GM12878 (cell line): ENCODE measurements around the gene PRKRIP1. TPM values are rescaled to one million over a fixed set of nuclear protein-coding genes. Genes with fewer than 3 reads are reported as not detected.

ENCODE experiments used
- ATAC-seq: fragments of 200-7000 bp; cut with Tn5 transposase; 3 replicates; pipeline ENCODE4 v1.9.1; 2020; ENCODE audit warnings: mild to moderate bottlenecking, moderate library complexity
- BruUV-seq: library from RNA; stranded (reverse); fragments of 400-500 nt; replicated peaks from 2 replicates; lab custom pipeline; 2021; lab: Mats Ljungman, UMichigan
- CTCF ChIA-PET: fragments of 300-600 bp; sonication (Branson Sonifier 250); formaldehyde crosslinking; extraction: SDS; loops from one replicate; lab custom pipeline; 2021; ENCODE audit warnings: inconsistent platforms; lab: Yijun Ruan, JAX
- POLR2A ChIA-PET: fragments of 350-600 bp; formaldehyde crosslinking; extraction: SDS; loops from one replicate; lab custom pipeline; 2021; ENCODE audit warnings: inconsistent platforms; lab: Charles Lee
- RAD21 ChIA-PET: fragments of 300-600 bp; sonication (Branson Sonifier 250); formaldehyde crosslinking; loops from one replicate; lab custom pipeline; 2023; ENCODE audit warnings: antibody characterized with exemption; ENCODE audit not compliant: unreplicated experiment; lab: Charles Lee
- SMC1A ChIA-PET: fragments of 300-600 bp; sonication (Branson Sonifier 250); formaldehyde crosslinking; loops from one replicate; lab custom pipeline; 2023; ENCODE audit not compliant: unreplicated experiment, uncharacterized antibody; lab: Charles Lee
- DNase-seq: peaks from one replicate; pipeline ENCODE4 v3.0.0-alpha.2; 2011; ENCODE audit warnings: low read depth, low spot score
- FAIRE-seq: peaks from 3 replicates; lab custom pipeline; 2011; peaks lifted over from hg19 to GRCh38; lab: Jason Lieb, UNC
- H2AFZ ChIP-seq: 2 replicates; pipeline ENCODE4 v1.6.0; 2011; ENCODE audit warnings: low read depth, low read length, control low read depth; ENCODE audit not compliant: control insufficient read depth
- H3K27ac ChIP-seq: 2 replicates; pipeline ENCODE4 v1.5.1; 2011; ENCODE audit warnings: control low read depth; ENCODE audit not compliant: control insufficient read depth, insufficient read depth
- H3K27me3 ChIP-seq, 2 experiments: replicated peaks in 1 of 2; 2 replicates each; pipeline versions ENCODE4 v1.6.0 to v1.6.1; 2011; ENCODE audit warnings: low read length in 1 of 2; ENCODE audit not compliant: control insufficient read depth in 2 of 2, insufficient read depth in 2 of 2
- H3K36me3 ChIP-seq, 2 experiments: 2 replicates each; pipeline ENCODE4 v1.5.1; 2011; ENCODE audit warnings: low read length in 1 of 2; ENCODE audit not compliant: control insufficient read depth in 2 of 2, insufficient read depth in 2 of 2
- H3K4me1 ChIP-seq: 2 replicates; pipeline ENCODE4 v1.6.1; 2011; ENCODE audit warnings: mild to moderate bottlenecking, low read length, moderate library complexity, mixed read lengths; ENCODE audit not compliant: control insufficient read depth, insufficient read depth
- H3K4me2 ChIP-seq: 2 replicates; pipeline ENCODE4 v1.6.0; 2011; ENCODE audit warnings: control low read depth; ENCODE audit not compliant: control insufficient read depth, insufficient read depth
- H3K4me3 ChIP-seq: fragments of 200-600 bp; sonication (generic); 2 replicates; pipeline ENCODE4 v1.5.1; 2016
- H3K79me2 ChIP-seq: 2 replicates; pipeline ENCODE4 v1.6.0; 2011; ENCODE audit warnings: low read length; ENCODE audit not compliant: control insufficient read depth, insufficient read depth
- H3K9ac ChIP-seq: 2 replicates; pipeline ENCODE4 v1.8.0; 2011; ENCODE audit warnings: low read length, control low read depth, mixed read lengths; ENCODE audit not compliant: control insufficient read depth, insufficient read depth
- H3K9me3 ChIP-seq: replicated peaks from 3 replicates; pipeline ENCODE4 v1.5.1; 2011; ENCODE audit warnings: mild to moderate bottlenecking, low read length; ENCODE audit not compliant: control insufficient read depth, insufficient read depth
- H4K20me1 ChIP-seq: 2 replicates; pipeline ENCODE4 v1.6.0; 2011; ENCODE audit not compliant: control insufficient read depth, insufficient read depth
- GATAD2B ChIP-seq: fragments of 450-650 bp; conservative IDR thresholded peaks from 2 replicates; pipeline ENCODE4 v1.6.1; 2017; ENCODE audit warnings: low read depth, mild to moderate bottlenecking, moderate library complexity
- IKZF1 ChIP-seq: fragments of 450-650 bp; conservative IDR thresholded peaks from 2 replicates; pipeline ENCODE4 v1.6.1; 2017; ENCODE audit warnings: antibody characterized with exemption, mild to moderate bottlenecking
- IKZF2 ChIP-seq, 2 experiments: fragments of 450-650 bp; IDR thresholded peaks; 2 replicates each; pipeline ENCODE4 v1.6.1; 2017; ENCODE audit warnings: mild to moderate bottlenecking in 2 of 2, moderate library complexity in 2 of 2
- NR2C2 ChIP-seq: IDR thresholded peaks from 2 replicates; pipeline ENCODE4 v1.6.1; 2011; ENCODE audit warnings: borderline replicate concordance, low read depth; ENCODE audit not compliant: control insufficient read depth, insufficient read length
- PAX5 ChIP-seq: IDR thresholded peaks from 2 replicates; pipeline ENCODE4 v1.6.1; 2011; ENCODE audit warnings: low read depth, low read length, borderline replicate concordance
- RUNX3 ChIP-seq: IDR thresholded peaks from 2 replicates; pipeline ENCODE4 v1.6.1; 2012; ENCODE audit warnings: low read length, inconsistent platforms
- SMAD1 ChIP-seq: fragments of 450-650 bp; IDR thresholded peaks from 2 replicates; pipeline ENCODE4 v1.6.1; 2018; ENCODE audit warnings: mild to moderate bottlenecking, low read depth; ENCODE audit not compliant: partially characterized antibody
- WGBS: methylation state at CpG from one replicate; pipeline ENCODE4 v1.1.6; 2016; ENCODE audit warnings: low lambda C conversion rate; ENCODE audit not compliant: insufficient replicate concordance, insufficient coverage; ENCODE audit errors: missing lambda C conversion rate; 5-methylcytosine and 5-hydroxymethylcytosine counted together
- in situ Hi-C: fragments of 300-500 bp; cut with MboI; formaldehyde crosslinking; loops from 9 replicates; pipeline ENCODE4 v1.14.3; 2018; ENCODE audit warnings: mixed read lengths
- intact Hi-C: fragments of 100-400 bp; cut with micrococcal nuclease; formaldehyde crosslinking; loops from one replicate; pipeline ENCODE4 v1.14.2; 2022; ENCODE audit not compliant: unreplicated experiment
- polyA plus RNA-seq, 11 experiments: library from polyadenylated mRNA; depleted of rRNA in 4 of 11; unstranded in 6 of 11; stranded (reverse) in 5 of 11; fragments of >200 nt; fragmentation: Nextera tagmentation in 4 of 11; fragmentation: Illumina TruSeq in 1 of 11; extraction: Ambion mirVana in 4 of 11; extraction: Trizol in 1 of 11; gene quantifications; 1 replicate in 1 of 11; 2 replicates in 10 of 11; pipeline versions ENCODE4 v1.2.1 to v1.2.3, GENCODE V29; 2011 to 2016; ENCODE audit warnings: inconsistent platforms in 2 of 11, missing spikeins in 2 of 11, low read depth in 1 of 11
- total RNA-seq, 4 experiments: library from RNA; depleted of rRNA in 3 of 4; stranded (reverse); fragments of >200 nt in 3 of 4; fragmentation: Illumina TruSeq in 1 of 4; extraction: Trizol in 1 of 4; gene quantifications; 2 replicates each; pipeline versions ENCODE4 v1.2.1 to v1.2.3, GENCODE V29; 2013 to 2021

PRKRIP1 gene
- total and polyA plus RNA-seq, 10 of the 15 experiments (the other 5 are each of a cell fraction or from before 2014, with no cell fraction given): 17.0 to 38.4 (median 25.5) TPM

DNA sequence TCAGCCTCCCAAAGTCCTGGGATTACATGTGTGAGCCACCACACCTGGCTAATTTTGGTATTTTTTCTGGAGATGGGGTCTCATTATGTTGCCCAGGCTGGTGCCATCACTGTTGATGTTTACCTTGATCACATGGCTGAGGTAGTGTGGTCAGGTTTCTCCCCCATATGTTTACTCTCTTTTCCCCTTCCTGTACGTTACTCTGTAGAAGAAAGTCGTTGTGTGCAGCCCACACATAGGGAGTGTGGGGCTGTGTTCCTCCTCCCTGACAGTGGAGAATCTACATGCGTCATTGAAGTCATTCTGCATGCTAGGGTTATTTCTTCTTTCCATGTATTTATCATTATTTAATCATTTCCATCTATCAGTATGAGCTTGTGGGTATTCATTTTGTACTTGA is 20.9 kb downstream of the PRKRIP1 start:
- DNase-seq (no peak), FAIRE-seq (no peak)
- no peaks in the 10 kb centered on the region for H4K20me1 ChIP-seq
- no peak overlapping the region for H3K9ac ChIP-seq
- CTCF ChIA-PET: interaction anchor here (1.0 to 3.5 kb wide), 3 partner anchors 8 to 50 kb away, joined by 3 to 18 read pairs (median 5); no protein-coding TSS in a partner anchor
- POLR2A ChIA-PET: interaction anchor here (0.7 to 4.9 kb wide), 4 partner anchors 9 to 1889 kb away, joined by 3 to 48 read pairs (median 4); no protein-coding TSS in a partner anchor
- WGBS: 39% methylated on average over 3 of the region's 3 CpGs
- no peaks in the 10 kb centered on the region for H3K9me3 ChIP-seq
- H3K4me3 ChIP-seq: no peak overlapping the region
- no TSS peak for BruUV-seq
- in situ Hi-C loops: no loop called here
- no peak overlapping the region for H3K4me2 ChIP-seq
- no peaks in the 10 kb centered on the region for H3K27me3 ChIP-seq
- H3K27ac ChIP-seq: no peak overlapping the region
- peaks cover 7 to 18% of the 10 kb centered on the region in 2 experiments; a peak in 3 of 4 replicates for H3K36me3 ChIP-seq
- no peak overlapping the region for H2AFZ ChIP-seq
- SMC1A ChIA-PET: interaction anchor here (0.8 to 3.9 kb wide), 6 partner anchors 9 to 49 kb away, joined by 3 to 46 read pairs (median 8); no protein-coding TSS in a partner anchor
- TF ChIP-seq NR2C2 (no peak), RUNX3 (peak; percentile 57; the same call in 1 of the 2 replicates), IKZF2 (IDR thresholded peaks at IDR 0.05) (no peak), IKZF1 (no peak), GATAD2B (no peak), PAX5 (no peak), SMAD1 (no peak)
- TF ChIP-seq, all 136 proteins: peak for 1
- intact Hi-C loops: no loop called here
- RAD21 ChIA-PET: interaction anchor here (0.8 to 1.3 kb wide), 4 partner anchors 10 to 126 kb away, joined by 3 to 4 read pairs (median 4); no protein-coding TSS in a partner anchor
- peaks cover 38% of the 10 kb centered on the region for H3K4me1 ChIP-seq
- ATAC-seq: no peak
- peaks cover 6% of the 10 kb centered on the region for H3K79me2 ChIP-seq
